GM19351 (cell line): ENCODE data around the gene TEX38.
"Not testable (repeated sequence)": the region's sequence is repeated elsewhere in the genome, so short reads cannot be mapped to it uniquely, and the experiment has no call there.

Experiments used
- ATAC-seq: cut with Tn5 transposase; IDR thresholded peaks from one replicate; pipeline ENCODE4 v1.9.1; 2021; ENCODE audit warnings: mild to moderate bottlenecking, moderate library complexity; ENCODE audit not compliant: unreplicated experiment

TEX38 gene

DNA sequence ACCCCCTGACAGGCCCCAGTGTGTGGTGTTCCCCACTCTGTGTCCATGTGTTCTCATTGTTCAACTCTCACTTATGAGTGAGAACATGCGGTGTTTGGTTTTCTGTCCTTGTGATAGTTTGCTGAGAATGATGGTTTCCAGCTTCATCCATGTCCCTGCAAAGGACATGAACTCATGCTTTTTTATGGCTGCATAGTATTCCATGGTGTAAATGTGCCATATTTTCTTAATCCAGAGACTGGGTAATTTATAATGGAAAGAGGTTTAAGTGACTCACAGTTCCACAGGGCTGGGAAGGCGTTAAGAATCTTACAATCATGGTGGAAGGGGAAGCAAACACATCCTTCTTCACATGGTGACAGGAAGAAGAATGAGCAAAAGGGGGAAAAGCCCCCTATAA is 17.0 kb upstream of the TEX38 start:
- ATAC-seq, result not testable (repeated sequence)

DNA sequence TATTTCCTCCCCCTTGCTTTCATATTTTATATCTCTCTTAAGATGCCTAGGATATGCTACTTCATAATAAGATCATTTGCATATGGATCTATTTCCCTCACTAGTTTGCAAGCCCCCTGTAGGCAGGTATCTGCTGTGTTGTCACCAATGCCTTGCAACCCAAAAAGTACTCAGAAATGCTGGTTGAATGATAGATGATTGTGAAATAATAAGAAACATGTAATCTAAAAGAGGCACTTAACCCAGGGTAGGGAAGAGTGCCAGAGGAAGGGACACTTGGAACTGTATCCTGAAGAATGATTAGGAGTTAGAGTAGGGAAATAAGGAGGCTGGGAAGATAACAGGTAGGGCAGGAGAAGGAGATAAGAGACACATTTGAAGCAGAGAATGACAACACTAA is 15.8 kb upstream of the TEX38 start:
- ATAC-seq, result no peak

DNA sequence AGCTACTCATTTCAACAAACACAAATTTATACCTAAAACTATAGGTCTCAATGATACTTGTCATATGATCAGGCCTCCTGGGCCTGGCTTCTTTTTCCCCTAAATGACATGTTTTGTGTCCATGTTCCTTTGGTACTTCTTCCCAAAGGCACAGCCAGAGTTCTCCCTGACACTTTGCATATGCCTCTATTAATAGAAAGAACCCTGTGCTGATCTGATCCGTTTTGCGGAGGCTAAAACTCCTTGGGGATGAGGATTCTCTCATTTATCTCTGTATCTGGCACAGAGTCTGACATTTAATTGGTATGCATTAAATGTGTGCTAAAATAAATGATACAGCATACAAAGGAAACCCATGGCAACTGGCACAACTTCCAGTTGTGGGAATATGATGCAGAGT is 15.0 kb upstream of the TEX38 start:
- ATAC-seq, result no peak

DNA sequence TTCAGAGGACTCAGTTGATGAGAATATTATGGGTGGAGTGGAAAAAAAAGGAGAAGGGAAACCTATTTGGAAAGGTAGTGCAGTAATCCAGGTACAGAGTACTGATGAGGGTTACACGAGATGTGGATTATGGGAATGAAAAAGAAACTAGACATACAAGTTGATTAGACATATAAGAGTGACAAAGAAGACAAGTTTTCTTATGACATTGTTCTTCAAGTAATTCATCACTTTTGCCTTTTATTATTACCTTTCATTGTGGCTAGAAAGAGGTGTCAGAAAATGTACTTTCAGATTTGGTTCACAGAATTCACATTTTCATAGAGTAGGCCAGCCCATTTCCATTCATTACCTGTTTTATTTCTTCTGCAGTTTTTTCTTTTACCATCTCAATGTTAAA is 13.9 kb upstream of the TEX38 start:
- ATAC-seq, result no peak

DNA sequence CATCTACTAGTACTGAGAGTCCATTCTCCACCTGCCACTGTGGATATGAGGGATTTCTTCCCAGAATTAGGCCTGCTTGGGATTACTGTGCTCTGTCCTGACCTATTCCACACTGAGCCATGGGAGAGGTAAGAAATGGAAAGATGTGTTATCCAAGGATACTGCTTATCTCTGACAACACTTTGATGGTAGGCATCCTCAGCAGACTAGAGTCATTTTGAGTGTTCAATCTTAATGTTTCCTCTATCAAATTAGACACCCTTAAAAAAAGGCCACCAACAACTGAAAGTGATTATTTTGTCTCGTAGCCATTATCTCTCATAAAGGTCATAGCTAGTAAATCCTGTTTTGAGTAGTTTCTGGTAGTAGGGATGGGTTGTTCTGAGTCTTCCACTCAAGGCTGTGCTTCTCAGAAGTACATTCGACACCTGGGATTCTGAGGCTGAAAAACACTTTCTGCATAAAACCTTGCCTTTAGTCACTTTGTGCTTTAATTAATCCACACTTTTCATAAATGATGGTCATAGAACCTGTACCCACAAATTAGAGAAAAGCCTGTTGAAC is 12.3 kb upstream of the TEX38 start:
- peak; percentile 39 for ATAC-seq

DNA sequence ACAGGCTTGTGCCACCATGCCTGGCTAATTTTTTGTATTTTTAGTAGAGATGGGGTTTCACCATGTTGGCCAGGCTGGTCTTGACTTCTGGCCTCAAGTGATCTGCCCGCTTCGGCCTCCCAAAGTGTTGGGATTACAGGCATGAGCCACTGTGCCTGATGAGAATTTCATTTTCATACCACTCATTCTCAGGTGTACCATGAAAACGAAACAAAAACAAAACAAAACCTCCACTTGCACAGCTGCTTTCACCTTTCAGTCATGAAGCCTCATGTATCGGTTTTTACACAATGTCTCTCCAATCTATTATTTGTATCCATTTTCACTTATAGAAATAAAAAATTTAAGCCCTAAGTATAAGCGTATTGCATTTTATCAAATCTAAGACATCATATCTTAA is 11.5 kb upstream of the TEX38 start:
- peak; percentile 96 for ATAC-seq

DNA sequence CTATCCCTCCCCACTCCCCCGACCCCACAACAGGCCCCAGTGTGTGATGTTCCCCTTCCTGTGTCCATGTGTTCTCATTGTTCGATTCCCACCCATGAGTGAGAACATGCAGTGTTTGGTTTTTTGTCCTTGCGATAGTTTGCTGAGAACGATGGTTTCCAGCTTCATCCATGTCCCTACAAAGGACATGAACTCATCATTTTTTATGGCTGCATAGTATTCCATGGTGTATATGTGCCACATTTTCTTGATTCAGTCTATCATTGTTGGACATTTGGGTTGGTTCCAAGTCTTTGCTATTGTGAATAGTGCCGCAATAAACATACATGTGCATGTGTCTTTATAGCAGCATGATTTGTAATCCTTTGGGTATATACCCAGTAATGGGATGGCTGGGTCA is 8.7 kb upstream of the TEX38 start:
- not testable (repeated sequence) for ATAC-seq

DNA sequence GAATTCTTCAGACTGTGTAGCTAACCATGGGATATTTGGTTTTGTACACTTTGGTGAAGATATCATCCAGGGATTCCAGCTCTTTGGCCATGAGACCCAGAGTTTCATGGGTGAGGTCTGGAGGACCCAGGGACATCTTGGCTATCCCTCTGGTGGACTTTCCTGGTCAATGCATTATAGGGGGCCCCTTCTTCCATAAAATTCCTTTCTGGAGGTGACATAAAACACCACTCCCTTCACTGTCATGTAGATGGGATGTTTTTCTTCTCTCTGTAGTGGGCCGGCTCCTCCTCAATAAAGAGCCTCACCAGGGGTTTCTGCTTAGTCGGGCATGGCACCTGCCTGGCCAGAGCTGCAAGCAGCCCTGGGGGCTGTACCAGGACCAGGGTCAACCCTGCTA is 5.7 kb upstream of the TEX38 start:
- no peak for ATAC-seq

DNA sequence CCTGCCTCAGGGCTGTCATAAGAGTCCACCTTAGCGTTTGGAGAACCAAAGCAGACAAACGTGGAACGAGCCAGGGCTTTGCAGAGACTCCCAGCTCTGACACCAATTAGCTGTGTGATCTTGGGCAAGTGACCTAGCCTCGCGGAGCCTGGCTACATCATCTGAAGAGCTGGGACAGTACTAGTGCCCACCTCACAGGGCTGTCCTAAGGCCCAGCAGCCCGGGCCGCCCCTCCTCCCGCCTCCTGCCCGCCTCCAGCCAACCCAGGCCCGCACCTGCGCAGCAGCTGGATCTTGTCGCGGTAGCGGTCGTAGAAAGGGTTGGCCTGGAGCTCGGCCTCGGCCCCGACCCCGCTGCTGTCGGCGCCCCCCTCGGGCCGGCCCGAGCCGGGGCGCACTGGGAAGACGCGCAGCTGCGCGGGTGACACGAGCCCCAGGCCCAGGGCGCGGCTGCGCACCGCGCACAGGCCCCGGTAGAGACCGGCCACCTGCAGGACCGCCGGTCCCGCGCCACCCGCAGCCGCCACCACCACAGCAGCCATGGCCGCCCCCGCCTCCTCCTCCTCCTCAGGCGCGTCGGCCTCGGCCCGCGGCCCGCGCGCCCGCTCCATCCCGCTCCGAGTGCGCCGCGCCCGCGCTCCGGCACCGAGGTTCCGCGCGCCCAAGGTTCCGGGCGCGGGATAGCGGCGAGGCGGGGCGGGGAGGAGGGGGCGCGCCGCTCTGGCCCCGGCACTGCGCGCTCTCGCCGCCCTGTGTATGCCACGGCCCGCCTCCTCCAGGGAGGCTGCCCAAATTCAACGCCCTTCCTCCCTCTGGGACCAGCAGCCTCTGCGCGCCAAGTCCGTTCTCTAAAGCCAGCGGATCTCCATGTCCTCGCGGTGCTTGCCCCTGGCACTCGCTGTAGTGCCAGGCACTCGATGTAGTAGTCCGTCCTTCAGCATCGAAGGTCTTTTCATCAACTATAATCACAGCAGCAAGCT is 3.6 kb upstream of the TEX38 start, which contains the start of gene ATPAF1:
TSS of gene ATPAF1 (minus strand) at position 583 of the 979 bp plus-strand sequence. CDS start at position 541, 42 bp downstream.
- ATAC-seq, result peak; percentile 77

DNA sequence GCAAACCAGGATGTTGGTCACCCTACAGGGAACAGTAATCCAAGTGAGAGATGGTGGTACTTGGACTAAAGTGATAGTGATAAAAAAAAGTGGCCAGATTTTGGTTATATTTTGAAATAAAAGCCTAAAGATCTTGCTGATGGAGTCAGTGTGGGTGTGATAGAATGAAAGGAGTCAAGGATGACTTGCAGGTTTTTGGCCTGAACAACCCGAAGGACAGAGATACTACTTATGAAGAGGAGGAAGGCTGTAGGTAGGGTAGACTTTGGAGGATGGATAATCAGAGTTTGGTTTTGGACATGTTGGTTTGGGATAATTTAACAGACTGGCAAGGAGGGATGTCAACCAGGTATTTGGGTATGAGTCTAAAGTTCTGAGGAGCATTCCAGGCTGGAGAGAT is 1.5 kb upstream of the TEX38 start:
- ATAC-seq, result no peak

DNA sequence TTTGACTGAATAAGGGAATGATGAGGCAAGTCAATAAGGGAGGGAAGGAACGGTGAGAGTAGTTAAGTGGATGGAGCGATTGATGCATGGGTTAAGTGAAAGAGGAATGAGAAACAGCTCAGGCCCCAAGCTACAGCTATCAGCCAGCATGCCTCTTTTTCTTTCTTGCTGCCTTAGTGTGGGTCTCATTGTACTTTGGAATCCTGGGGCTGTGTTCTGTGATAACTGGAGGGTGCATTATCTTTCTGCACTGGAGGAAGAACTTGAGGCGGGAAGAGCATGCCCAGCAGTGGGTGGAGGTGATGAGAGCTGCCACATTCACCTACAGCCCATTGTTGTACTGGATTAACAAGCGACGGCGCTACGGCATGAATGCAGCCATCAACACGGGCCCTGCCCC is 1.0 kb downstream of the TEX38 start:
- no peak for ATAC-seq

DNA sequence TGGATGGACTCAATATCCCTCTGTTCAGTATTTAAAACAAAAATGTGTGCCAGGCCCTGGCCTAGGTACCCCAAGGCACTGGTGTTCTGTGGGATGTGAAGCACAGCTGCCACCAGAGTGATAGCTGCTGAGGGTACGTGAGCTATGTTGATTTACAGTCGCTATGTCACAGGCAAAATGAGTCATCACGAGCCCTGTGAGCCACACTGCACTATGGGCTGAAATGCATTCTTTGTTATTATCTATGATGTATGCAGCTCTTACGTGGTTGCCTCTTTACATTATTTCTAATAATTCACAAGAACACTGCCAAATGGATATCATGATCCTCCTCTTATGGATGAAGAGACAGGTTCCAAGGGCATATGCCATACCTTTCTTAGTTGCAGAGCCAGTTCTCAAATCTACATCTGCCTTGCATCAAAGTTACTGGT is 2.1 kb downstream of the TEX38 start:
- no peak for ATAC-seq

DNA sequence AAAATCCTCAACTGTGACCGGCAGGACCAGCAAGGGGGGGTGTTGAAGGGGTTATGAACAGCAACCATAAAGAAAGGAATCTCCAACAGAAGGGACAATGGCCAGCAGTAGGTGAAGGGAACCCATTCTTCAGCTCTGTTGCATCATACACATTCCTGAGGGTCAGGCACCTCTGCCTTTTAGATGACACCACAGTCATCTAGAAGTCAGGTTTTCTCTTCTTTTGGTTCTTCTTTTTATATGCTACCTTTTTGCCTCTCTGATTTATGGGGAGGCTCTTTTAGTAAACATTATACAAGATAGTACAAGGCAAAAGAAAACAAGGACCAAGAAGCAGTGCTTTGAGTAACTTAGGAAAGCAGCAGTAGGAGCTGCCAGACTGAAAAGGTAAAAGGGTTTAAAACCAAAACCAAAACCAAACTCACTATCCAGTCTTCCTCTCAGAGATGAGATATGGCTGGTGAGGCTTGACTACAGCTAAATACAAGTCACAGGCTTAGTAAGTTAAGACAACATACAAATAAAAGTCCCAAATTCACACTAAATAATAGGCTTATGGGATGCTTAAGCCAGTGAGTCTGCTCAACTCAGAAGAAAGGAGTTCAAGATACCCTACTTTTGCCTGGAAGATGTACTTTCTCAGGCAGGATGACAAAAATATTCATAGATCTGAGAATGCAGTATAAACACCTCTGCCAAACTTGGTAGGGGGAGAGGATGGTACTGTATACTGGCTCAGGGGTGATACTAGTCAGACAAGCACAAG is 4.1 kb downstream of the TEX38 start:
- ATAC-seq, result peak; percentile 81

DNA sequence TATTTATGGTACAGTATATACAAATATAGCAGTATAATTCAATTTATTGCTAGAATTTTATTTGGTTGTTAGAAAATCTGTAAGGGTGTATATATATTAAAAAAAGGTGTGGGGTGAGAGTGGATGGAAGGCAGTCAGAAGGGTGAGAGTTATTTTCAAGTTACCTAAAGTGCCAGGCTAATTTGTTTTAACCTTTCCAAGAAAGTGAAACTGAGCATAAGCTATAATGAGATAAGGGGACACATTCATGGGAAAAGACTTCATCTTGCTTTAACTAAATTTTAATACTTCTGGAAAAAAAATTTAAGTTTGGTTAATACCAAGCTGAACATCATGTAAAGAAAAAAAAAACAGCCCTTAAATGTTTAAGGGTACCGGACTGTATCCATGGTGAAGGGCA is 4.9 kb downstream of the TEX38 start:
- ATAC-seq, result no peak

DNA sequence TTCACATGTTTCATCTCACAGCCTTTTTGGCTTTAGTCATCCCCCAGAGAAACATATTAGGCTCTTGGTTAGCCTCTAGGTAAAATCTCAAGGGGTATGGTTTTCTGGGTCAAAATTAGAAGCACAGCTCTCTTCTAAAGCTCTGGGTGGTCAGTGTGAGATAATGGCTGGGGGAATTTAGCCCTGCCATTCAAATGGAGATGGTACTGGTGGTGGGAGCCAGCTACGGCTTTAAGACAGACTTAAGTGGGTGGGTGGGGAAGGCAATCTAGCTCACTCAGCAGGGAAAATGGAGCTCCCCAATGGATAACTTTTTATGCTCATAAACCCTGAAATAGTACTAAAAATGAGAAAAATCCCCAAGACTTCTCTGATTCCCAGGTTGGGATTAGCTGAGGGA is 5.7 kb downstream of the TEX38 start:
- no peak for ATAC-seq

DNA sequence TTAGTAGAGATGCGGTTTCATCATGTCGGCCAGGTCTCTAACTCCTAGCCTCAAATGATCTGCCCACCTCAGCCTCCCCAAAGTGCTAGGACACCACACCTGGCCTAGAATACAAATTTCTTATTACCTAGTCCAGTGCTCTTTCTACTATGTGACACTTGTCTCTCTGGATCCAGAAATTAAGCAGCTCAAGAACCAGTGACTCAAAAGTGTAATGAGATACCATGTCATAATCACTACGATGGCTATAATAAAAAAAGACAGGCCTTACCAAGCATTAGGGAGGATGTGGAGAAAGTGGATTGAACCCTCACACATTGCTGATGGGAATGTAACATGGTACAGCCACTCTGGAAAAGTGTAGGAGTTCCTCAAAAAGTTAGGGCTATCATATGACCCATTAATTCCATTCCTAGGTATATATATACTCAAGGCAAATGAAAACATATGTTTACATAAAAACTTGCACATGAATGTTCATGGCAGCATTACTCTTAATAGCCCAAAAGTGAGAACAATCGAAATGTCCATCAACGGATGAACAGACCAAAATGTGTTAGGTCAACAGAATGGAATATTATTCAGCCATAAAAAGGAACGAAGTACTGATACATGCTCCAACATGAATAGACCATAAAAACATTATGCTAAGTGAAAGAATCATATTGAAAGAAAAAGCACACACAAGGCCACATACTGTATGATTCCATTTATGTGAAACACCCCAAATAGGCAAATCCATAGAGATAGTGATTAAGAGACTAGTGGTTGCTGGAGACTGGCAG is 8.3 kb downstream of the TEX38 start:
- no peak for ATAC-seq

DNA sequence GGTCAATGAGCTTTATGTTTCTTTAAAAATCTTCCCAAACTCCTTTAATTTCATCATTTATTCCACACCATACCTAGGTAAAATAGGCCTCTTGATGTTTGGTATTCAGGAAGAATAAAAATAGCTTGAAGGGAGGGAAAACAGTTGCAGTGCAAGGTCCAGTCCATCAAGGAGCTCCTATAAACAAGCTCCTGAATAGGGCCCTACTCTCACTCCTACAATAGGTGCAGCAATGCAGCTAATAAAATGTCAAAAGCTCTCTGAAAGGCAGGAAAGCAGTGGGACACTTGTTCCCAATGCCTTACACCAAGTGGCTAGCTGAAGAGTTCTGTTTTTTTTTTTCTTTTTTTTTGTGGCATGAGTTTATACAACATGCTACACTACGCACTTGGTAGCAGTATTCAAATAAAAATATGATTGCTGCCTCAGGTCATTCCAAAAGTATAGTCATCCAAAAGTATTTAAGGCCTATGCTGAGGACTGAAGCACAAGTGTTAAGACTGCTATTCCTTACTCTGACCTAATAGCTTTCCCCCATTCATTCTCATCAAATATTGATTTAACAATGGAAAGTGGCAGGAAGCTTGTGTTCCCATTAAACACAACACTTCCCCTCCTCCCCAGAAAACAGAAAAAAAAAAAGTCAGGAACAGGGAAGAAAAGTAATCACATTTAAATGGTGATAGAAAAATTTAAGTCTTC is 9.8 kb downstream of the TEX38 start:
- ATAC-seq, result no peak

DNA sequence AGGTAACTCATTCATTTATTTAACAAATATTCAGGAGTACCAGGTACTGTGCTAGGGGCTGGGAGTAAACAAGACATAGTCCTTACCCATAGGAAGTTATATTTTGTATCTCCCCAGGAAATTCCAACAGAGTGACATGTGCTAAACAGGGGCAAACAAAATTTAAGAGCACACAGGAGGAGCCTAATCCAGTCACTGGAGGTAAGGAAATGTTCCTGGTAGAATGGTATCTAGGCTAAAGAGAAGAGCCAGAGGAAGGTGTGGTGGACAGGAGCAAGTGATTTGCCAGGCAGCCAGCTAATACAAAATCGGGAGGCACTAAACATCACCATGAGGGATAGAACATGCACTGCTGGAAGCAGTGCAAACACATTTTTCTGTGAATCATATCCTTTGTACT is 10.4 kb downstream of the TEX38 start:
- no peak for ATAC-seq

DNA sequence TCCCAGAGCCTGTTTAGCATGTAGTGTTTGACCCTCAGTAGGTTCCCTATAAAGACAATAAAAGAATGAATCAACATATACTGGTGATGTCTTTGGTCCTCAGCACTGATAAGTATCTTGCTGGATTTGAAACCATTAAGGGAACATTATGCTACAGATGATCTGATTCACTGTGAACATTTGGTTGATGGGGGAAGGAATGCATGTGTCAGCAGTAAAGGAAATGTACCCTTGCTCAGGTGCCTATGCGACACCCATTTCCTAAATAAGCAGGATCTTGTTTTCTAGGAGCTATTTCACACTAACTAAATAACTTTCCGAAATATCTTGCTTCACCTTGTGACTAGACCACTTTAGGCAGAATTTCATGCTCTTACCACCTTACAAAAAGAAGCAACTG is 13.0 kb downstream of the TEX38 start:
- no peak for ATAC-seq

DNA sequence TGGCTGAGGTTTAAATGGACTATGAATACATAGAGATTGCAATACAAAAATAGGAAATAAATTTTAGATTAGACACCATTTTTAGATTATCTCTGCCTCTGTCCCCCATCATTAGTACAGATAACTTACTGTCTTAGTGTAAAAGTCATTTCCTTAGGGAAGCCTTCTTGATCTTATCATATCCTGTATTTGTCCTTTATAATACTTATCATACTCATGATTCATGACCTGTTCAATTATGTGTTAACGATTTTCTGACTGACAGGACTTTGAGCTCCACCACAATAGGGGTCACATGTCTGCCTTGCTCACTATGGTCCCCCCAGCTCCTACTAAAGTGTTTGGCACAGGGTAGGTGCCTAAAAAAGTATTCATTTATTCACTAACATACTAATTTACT is 14.6 kb downstream of the TEX38 start:
- ATAC-seq, result no peak
